NB4 (cell line): ENCODE results near the gene KCNG3.

Source experiments
- DNase-seq: peaks from one replicate; pipeline ENCODE4 v3.0.0; 2010; ENCODE audit warnings: low read depth
- H3K4me3 ChIP-seq: one replicate; pipeline ENCODE4 v1.5.1; 2011; ENCODE audit warnings: mild to moderate bottlenecking, low read depth, low read length, moderate library complexity
- CTCF ChIP-seq: IDR thresholded peaks from one replicate; pipeline ENCODE4 v1.5.1; 2012; ENCODE audit warnings: low read depth, low read length
- MAX ChIP-seq: IDR thresholded peaks from 2 replicates; pipeline ENCODE4 v1.6.1; 2011; ENCODE audit warnings: low read depth, low read length
- MYC ChIP-seq: IDR thresholded peaks from 2 replicates; pipeline ENCODE4 v1.6.1; 2011; ENCODE audit warnings: low read depth, low read length
- POLR2A ChIP-seq: IDR thresholded peaks from 2 replicates; pipeline ENCODE4 v1.6.1; 2011; ENCODE audit warnings: mild to moderate bottlenecking; ENCODE audit not compliant: insufficient read length; ENCODE audit errors: extremely low read depth

Gene KCNG3

GRCh38 chr2:42519624-42520023 lies 25.8 kb upstream of the KCNG3 start:
- no peak for TF ChIP-seq MYC
- TF ChIP-seq MAX = no peak
- no peak for TF ChIP-seq POLR2A
- no peak for TF ChIP-seq CTCF
- DNase-seq = no peak
- no peak overlapping the region for H3K4me3 ChIP-seq

- no peak for DNase-seq
- TF ChIP-seq CTCF = no peak
- TF ChIP-seq POLR2A = no peak
- TF ChIP-seq MYC = no peak
- no peak for TF ChIP-seq MAX
Measured at GRCh38 chr2:42516418-42516901, 22.7 kb upstream of the KCNG3 start.

DNA sequence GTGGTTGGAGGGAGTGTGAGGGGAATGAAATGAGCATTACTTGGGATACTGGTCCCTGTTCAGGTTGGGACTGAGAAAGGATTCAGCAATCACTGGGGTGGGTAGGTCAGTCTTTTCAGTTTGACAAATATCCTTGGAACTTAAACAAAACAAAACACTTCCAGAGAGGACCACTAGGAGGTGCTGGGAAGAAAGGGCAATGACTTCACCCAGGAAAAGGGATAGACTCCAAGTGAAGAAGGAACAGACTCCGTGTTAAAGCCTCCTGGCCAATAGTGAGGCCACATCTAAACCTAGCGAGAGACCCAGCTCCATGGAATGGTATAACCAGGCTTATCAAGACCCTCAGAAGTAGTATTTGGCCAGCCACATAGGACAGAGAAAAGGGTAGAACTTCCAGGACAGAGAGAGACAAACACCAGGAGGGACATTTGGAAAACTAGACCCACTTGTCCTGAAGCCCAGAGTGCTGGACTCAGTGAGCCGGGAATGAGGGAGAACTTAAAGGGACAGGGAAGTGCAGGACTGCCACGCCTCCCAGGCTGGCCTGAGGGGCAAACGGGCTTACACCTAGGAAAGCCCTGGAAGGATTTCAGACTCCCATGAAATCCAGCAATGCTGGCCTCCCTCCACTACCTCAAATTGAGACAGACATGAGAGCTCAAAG lies 19.6 kb upstream of the KCNG3 start:
- TF ChIP-seq MYC = no peak
- peak; percentile 74 for TF ChIP-seq CTCF

More at GRCh38 chr2:42516418-42516901, 22.7 kb upstream of the KCNG3 start:
- no peak overlapping the region for H3K4me3 ChIP-seq

DNA sequence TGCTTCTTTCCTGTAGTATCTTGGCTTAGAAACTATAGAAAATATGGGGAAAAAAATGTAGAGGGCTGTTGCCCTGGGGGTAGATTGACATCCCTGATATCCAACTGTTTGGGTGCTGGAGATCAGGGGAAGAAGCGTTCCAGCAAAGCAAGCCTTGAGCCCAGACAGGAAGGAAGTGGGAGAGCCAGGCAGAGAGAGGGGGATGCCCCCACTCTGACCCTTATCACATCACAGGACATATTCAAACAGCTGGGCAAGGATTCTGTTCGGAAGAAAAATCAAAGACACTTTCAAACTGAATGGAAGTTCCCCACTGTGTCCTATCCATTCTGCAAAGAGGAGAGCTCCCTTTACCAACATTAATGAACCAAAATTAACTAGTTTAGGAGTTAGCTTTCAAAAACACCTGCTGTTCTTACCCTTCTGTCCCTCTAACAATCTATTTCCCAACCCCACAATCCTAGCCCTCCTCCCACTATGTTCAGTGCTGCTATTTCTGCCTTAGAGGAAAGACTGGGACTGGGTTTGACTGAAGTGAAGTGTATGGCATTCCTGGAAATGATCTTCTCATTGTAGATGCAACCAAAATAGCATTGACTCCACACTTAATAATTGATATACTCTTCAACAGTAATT lies 16.9 kb upstream of the KCNG3 start:
- H3K4me3 ChIP-seq = no peak overlapping the region
- DNase-seq = peak; percentile 54
- TF ChIP-seq MAX = no peak
- no peak for TF ChIP-seq POLR2A
- TF ChIP-seq CTCF = no peak
- no peak for TF ChIP-seq MYC

More for the DNA sequence above, 19.6 kb upstream of the KCNG3 start:
- no peak overlapping the region for H3K4me3 ChIP-seq
- DNase-seq = peak; percentile 65

GRCh38 chr2:42510191-42510590 lies 16.4 kb upstream of the KCNG3 start:
- no peak for TF ChIP-seq MAX
- no peak for TF ChIP-seq MYC
- no peak for TF ChIP-seq POLR2A
- no peak for TF ChIP-seq CTCF
- H3K4me3 ChIP-seq = no peak overlapping the region
- DNase-seq = no peak
